SK-MEL-5 (cell line): ENCODE measurements around the gene ZNF497. TPM values are rescaled to one million over a fixed set of nuclear protein-coding genes. Genes with fewer than 3 reads are reported as not detected.
"Not testable (repeated sequence)": the region's sequence is repeated elsewhere in the genome, so short reads cannot be mapped to it uniquely, and the experiment has no call there.

Experiments
- DNase-seq: peaks from one replicate; pipeline ENCODE4 v3.0.0-alpha.2; 2016; ENCODE audit warnings: low read depth, low spot score
- in situ Hi-C: cut with HindIII; loops from 2 replicates; pipeline ENCODE4 v1.10.0; 2016; ENCODE audit warnings: low sequenced_read_pairs, high pct_unique_total_duplicates, low pct_unique_long_range_greater_than_20kb
- total RNA-seq: library from RNA; depleted of rRNA; stranded (reverse); fragments of >200 nt; shearing (Covaris generic); gene quantifications from 2 replicates; pipeline ENCODE4 v1.2.3, GENCODE V29; 2014

Gene ZNF497
- total RNA-seq, 1 experiment from 2014 or later: 0.40 TPM

GRCh38 chr19:58379246-58379645, 16.7 kb upstream of the ZNF497 start:
- DNase-seq: no peak
- in situ Hi-C loops: no loop called here

- DNase-seq, in situ Hi-C loops: not testable (repeated sequence)
Observed at GRCh38 chr19:58376724-58377123, 14.2 kb upstream of the ZNF497 start.

- DNase-seq: no peak
- in situ Hi-C loops: no loop called here
Observed at GRCh38 chr19:58374200-58374599, 11.6 kb upstream of the ZNF497 start.

- peak; percentile 23 for DNase-seq
- in situ Hi-C loops: no loop called here
Observed at GRCh38 chr19:58372311-58373133, 10.0 kb upstream of the ZNF497 start.

GRCh38 chr19:58368561-58369360, 6.2 kb upstream of the ZNF497 start:
- in situ Hi-C loops: no loop called here
- no peak for DNase-seq

- in situ Hi-C loops: no loop called here
Observed at GRCh38 chr19:58367698-58368454, 5.3 kb upstream of the ZNF497 start.

GRCh38 chr19:58366585-58367430, 4.3 kb upstream of the ZNF497 start:
- in situ Hi-C loops: no loop called here
- DNase-seq: no peak

More at GRCh38 chr19:58367698-58368454, 5.3 kb upstream of the ZNF497 start:
- no peak for DNase-seq

GRCh38 chr19:58364146-58364545, 1.6 kb upstream of the ZNF497 start:
- no peak for DNase-seq
- in situ Hi-C loops: no loop called here

- in situ Hi-C loops: no loop called here
- DNase-seq: peak; percentile 30
Observed at GRCh38 chr19:58361900-58362271, 665 bp downstream of the ZNF497 start.

GRCh38 chr19:58357481-58358145, 4.9 kb downstream of the ZNF497 start:
- in situ Hi-C loops: no loop called here
- DNase-seq: no peak

GRCh38 chr19:58356766-58357480, 5.6 kb downstream of the ZNF497 start:
- in situ Hi-C loops: no loop called here
- no peak for DNase-seq

- no peak for DNase-seq
- in situ Hi-C loops: no loop called here
Observed at GRCh38 chr19:58355908-58356765, 6.4 kb downstream of the ZNF497 start.

- in situ Hi-C loops: no loop called here
- no peak for DNase-seq
Observed at GRCh38 chr19:58355215-58355796, 7.2 kb downstream of the ZNF497 start.

- in situ Hi-C loops: no loop called here
- DNase-seq: no peak
Observed at GRCh38 chr19:58354478-58355030, 8.0 kb downstream of the ZNF497 start.
